HG02840 (cell line): ENCODE results near the gene C1QTNF12.
"Not testable (repeated sequence)": the region's sequence is repeated elsewhere in the genome, so short reads cannot be mapped to it uniquely, and the experiment has no call there.

ENCODE experiments used
- ATAC-seq: cut with Tn5 transposase; IDR thresholded peaks from one replicate; pipeline ENCODE4 v1.9.1; 2021; ENCODE audit warnings: mild to moderate bottlenecking, moderate library complexity, moderate number of reproducible peaks; ENCODE audit not compliant: unreplicated experiment, low FRiP score

Gene C1QTNF12

GRCh38 chr1:1203561-1204424 is 42.7 kb downstream of the C1QTNF12 start:
- no peak for ATAC-seq

GRCh38 chr1:1202831-1203560 is 43.5 kb downstream of the C1QTNF12 start:
- no peak for ATAC-seq

- ATAC-seq = peak; percentile 51
These were observed 45.4 kb downstream of the C1QTNF12 start for GRCh38 chr1:1200876-1201810.

DNA sequence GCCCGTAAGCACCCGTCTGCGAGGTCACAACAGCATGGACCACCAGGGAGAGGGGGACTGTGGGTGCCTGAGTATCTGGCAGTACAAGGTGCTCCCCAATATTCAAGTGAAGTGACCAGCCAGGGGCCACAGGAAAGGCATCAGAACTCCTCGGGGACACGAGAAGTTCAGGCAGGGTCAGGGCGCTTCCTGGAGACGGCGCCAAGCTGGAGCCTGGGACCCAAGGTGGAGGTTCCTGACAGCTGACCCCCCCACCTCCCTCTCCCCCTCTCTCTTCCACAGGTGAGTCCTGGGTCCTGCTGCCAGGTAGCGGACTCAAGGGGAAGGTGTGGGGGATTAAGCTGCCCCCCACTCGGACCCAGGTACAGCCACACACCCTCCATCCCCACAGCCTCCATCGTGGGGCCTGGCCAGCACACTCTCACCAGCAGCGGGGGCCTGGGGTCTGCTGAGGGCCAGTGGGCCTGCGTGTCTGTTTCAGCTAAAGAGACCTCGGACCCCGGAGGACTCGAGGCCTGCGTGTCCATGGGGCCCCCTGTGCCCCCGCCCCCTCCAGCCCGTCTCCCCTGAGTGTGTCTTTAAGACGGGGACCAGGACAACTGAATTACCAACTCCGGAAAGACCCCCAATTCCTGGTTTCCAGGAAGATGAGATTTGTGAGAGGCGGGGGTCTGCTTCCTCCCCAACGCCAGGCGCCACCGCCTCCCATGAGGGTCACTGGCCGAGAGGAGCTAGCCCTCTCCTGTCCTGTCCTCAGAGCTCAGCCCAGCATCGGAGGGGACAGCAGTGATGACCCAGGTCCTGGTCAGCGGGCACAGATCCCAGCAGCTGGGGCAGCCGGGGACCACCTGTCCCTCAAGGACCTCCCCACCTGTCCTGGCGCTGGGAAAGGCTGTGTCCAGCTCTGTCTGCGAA is 46.3 kb downstream of the C1QTNF12 start:
- ATAC-seq = no peak

DNA sequence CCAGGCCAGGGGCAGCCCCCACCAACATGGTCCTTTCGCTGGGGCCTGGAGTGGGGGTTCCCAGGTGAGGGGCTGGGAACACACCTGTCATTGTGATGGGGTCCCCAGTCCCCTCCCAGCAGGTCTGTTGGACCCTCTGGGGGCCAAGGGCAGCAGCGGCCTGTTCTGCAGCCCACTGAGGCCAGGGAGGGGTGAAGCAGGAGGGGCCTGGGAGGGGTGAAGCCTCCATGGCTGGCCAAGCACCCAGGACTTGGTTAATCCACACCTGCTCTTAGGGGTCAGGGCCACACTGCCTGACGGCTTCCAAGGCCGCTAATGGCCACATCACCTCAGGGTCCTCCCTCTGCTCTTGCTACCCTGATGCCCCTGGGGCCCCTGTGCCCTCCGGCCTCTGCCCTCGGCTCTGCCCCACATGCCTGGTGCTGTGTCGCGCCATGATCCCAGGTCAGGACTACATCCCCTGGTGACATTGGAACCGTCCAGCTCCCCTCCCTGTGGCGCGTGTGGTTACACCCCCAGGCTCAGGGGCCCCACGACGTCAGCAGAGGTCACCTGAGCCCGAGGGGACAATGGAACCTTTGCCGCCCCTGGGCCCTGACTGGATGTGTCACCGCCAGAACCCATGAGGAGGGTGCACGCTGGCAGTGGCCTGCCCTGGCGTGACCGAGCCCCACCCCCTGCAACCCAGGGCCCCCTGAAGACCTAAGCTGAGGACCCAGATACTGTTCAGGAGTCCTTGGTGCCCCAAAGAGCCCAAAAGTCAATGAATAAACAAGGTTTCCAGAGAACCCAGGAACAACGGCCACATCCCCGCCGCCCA is 47.2 kb downstream of the C1QTNF12 start:
- no peak for ATAC-seq

DNA sequence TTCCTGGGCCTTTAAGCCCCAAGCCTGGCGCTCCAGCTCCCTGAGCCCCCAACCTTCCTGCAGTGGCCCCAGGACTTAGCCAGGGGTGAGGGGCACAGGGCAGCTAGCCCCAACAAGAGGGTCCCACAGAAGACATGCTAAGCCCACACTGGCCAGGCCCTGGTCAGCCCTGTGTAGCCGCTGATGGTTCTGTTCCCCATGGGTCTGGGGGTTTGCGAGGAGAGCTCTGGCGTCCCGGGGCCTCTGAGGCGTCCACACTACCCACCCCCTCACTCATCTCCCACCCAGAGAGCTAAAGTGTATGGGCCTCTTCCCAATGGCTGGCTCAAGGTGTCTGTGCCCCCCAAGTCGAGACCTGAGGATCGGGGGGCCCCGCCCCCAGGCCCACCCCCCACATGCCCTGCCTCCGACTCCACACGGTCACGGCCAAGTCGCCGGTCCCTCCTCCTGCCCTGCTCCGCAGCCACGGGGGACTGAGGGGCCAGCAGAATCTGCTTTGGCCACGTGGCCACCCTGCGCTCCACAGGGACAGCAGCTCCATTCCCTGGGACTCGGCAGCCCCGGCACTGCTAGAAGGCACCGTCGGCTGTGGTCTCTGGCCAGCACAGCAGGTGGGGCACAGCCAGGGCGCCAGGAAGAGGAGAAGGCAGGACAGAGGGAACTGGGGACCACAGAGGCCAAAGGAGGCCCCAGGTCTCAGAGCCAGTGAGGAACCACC is 47.9 kb downstream of the C1QTNF12 start:
- ATAC-seq = no peak

DNA sequence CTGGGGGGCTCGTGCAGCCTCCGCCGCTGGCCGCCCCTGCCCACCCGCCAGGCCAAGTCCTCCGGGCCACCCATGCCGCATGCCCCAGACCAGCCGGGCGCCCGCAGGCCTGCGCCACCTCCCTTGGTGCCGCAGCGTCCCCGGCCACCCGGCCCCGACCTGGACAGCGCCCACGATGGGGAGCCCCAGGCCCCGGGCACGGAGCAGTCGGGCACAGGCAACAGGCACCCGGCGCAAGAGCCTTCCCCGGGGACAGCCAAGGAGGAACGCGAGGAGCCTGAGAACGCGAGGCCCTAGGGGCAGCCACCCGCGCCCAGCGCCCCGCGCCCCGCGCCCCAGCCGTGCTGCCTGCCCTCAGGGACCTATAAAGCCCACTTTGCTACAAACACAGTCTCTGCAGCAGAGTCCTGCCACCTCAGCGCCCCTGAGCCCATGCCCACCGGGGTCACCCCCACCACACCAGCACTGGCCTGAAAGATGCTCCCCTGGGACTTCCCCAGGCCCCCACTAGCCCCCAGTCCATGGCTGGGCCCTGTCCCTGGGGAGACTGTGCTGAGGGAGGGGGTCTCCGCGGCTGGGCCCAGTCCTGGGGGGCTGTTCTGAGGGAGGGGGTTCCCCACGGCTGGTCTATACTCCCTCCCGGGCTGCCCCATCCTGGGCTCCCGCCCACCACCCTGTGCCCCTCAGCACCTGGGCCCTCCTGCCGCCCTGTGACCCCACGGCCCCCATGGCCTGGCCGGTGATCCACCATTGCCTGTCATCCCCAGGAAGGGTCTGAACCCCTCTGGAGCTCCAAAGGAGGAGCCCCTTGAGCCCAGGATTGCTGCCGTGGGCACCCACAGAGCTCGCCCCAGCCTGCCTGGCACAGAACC is 48.7 kb downstream of the C1QTNF12 start:
- ATAC-seq = no peak

- ATAC-seq = no peak
These were observed 49.4 kb downstream of the C1QTNF12 start for GRCh38 chr1:1197188-1197500.

DNA sequence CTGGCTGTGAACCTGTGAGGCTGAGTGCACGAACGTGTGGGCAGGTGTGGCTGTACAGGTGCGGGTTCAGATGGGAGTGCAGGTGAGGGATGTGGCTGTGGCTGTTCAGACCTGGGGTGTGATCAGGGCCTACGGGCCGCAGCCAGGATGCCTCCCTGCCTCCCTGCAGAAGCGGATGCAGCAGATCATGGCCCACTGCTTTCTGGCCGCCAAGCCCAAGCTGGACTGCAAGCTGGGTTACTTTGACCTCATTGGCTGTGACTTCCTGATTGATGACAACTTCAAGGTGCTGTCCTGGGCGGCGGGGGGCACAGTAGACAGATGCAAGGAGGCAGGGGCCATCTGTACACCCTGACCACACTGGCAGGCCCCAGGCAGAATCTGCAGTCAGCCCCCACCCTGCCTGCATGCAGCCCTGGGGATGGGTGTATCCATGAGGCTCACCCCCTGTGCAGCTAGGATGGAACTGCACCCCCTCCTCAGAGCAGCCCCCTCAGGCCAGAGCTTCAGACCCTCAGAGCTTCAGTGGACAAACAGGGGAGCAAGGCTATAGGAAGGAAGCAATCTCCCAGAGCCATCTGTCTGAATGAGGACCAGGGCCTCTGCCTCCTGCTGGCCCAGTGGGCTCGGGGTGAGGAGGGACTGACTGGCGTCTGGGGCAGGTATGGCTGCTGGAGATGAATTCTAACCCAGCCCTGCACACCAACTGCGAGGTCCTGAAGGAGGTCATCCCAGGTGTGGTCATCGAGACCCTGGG is 49.9 kb downstream of the C1QTNF12 start:
- ATAC-seq = no peak

- ATAC-seq = not testable (repeated sequence)
These were observed 50.8 kb downstream of the C1QTNF12 start for GRCh38 chr1:1195726-1196125.

DNA sequence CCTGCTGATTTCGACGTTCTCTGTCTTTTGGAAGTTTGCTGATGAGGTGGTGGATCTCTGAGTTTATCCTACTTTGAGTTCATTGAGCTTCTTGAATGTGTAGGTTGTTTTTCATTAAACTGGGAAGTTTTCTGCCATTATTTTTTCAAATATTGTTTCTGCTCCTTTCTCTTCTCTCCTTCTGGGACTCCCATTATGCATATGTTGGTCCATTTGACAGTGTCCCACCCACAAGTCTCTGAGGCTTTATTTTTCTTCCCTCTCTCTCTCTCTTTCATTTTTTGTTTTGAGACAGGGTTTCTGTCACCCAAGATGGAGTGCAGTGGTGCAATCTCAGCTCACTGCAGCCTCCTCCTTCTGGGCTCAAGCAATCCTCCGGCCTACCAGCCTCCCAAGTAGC is 51.8 kb downstream of the C1QTNF12 start:
- no peak for ATAC-seq
